CD14-positive monocyte (primary cell): Measurements from ENCODE around the gene ANO2. TPM values are rescaled to one million over a fixed set of nuclear protein-coding genes. Genes with fewer than 3 reads are reported as not detected.

ENCODE experiments used
- DNase-seq, 3 donors: peaks; one replicate each; pipeline ENCODE4 v3.0.0-alpha.2; 2011 to 2022
- H2AFZ ChIP-seq: 2 replicates; pipeline ENCODE4 v1.6.0; 2012; ENCODE audit warnings: mild to moderate bottlenecking, low read depth, low read length, inconsistent platforms; ENCODE audit not compliant: insufficient read depth, poor library complexity, severe bottlenecking
- H3K27ac ChIP-seq, 2 donors: 1 replicate in 1 of 2; 2 replicates in 1 of 2; pipeline ENCODE4 v1.5.1; 2012 to 2013; ENCODE audit warnings: low read length in 2 of 2, control low read depth in 1 of 2, inconsistent platforms in 1 of 2, low read depth in 1 of 2, mild to moderate bottlenecking in 1 of 2
- H3K27me3 ChIP-seq, 2 donors: one replicate each; pipeline versions ENCODE4 v1.6.0 to v1.6.1; 2011 to 2013; ENCODE audit warnings: low read length in 2 of 2; ENCODE audit not compliant: control insufficient read depth in 2 of 2, insufficient read depth in 2 of 2
- H3K36me3 ChIP-seq, 2 donors: replicated peaks in 1 of 2; 1 replicate in 1 of 2; 2 replicates in 1 of 2; pipeline versions ENCODE4 v1.5.1 to v1.6.1; 2012 to 2013; ENCODE audit warnings: low read length in 2 of 2, control low read depth in 1 of 2, inconsistent platforms in 1 of 2, mild to moderate bottlenecking in 1 of 2; ENCODE audit not compliant: insufficient read depth in 2 of 2, control insufficient read depth in 1 of 2
- H3K4me1 ChIP-seq, 2 donors: 1 replicate in 1 of 2; 2 replicates in 1 of 2; pipeline versions ENCODE4 v1.5.1 to v1.6.1; 2012 to 2013; ENCODE audit warnings: low read length in 2 of 2, control low read depth in 1 of 2, inconsistent platforms in 1 of 2, mild to moderate bottlenecking in 1 of 2, moderate library complexity in 1 of 2; ENCODE audit not compliant: insufficient read depth in 2 of 2, control insufficient read depth in 1 of 2
- H3K4me2 ChIP-seq: replicated peaks from 2 replicates; pipeline ENCODE3; 2012; ENCODE audit warnings: low read length, moderate library complexity, mild to moderate bottlenecking; ENCODE audit not compliant: poor library complexity, severe bottlenecking; ENCODE audit errors: extremely low read depth
- H3K4me3 ChIP-seq, 3 experiments: fragments of 200-600 bp in 1 of 3; sonication (generic) in 1 of 3; replicated peaks in 1 of 3; 1 replicate in 2 of 3; 2 replicates in 1 of 3; pipeline ENCODE4 v1.5.1; 2011 to 2013; ENCODE audit warnings: low read length in 3 of 3, mild to moderate bottlenecking in 3 of 3, control low read depth in 2 of 3, low read depth in 2 of 3, inconsistent platforms in 1 of 3, moderate library complexity in 1 of 3
- H3K79me2 ChIP-seq: 2 replicates; pipeline ENCODE4 v1.6.0; 2012; ENCODE audit warnings: mild to moderate bottlenecking, control low read depth, inconsistent platforms, low read length, moderate library complexity; ENCODE audit not compliant: insufficient read depth
- H3K9ac ChIP-seq: 2 replicates; pipeline ENCODE4 v1.6.0; 2017; ENCODE audit warnings: low read length, mild to moderate bottlenecking; ENCODE audit not compliant: insufficient read depth, poor library complexity, severe bottlenecking
- H3K9me3 ChIP-seq, 2 donors: replicated peaks in 1 of 2; 1 replicate in 1 of 2; 2 replicates in 1 of 2; pipeline versions ENCODE4 v1.5.1 to v1.6.1; 2012 to 2013; ENCODE audit warnings: low read length in 2 of 2, control low read depth in 1 of 2; ENCODE audit not compliant: control insufficient read depth in 1 of 2, insufficient read depth in 1 of 2
- H4K20me1 ChIP-seq: 2 replicates; pipeline ENCODE4 v1.6.0; 2012; ENCODE audit warnings: mild to moderate bottlenecking, low read length, control low read depth, moderate library complexity; ENCODE audit not compliant: insufficient read depth
- H3K27ac Mint-ChIP-seq, 7 donors: one replicate each; pipeline ENCODE4 v1.8.0; 2020; ENCODE audit warnings: mild to moderate bottlenecking in 7 of 7, mixed read lengths in 7 of 7, moderate library complexity in 6 of 7, inconsistent platforms in 2 of 7
- H3K27me3 Mint-ChIP-seq, 3 donors: one replicate each; pipeline ENCODE4 v1.8.0; 2021 to 2022; ENCODE audit warnings: low read depth in 3 of 3, mild to moderate bottlenecking in 3 of 3, mixed read lengths in 3 of 3, moderate library complexity in 3 of 3, inconsistent platforms in 1 of 3
- H3K36me3 Mint-ChIP-seq, 2 donors: one replicate each; pipeline ENCODE4 v1.8.0; 2020; ENCODE audit warnings: mixed read lengths in 2 of 2, inconsistent platforms in 1 of 2, mild to moderate bottlenecking in 1 of 2
- H3K4me1 Mint-ChIP-seq: one replicate; pipeline ENCODE4 v1.8.0; 2020; ENCODE audit warnings: mild to moderate bottlenecking, mixed read lengths
- H3K4me3 Mint-ChIP-seq, 2 donors: one replicate each; pipeline ENCODE4 v1.8.0; 2020; ENCODE audit warnings: mild to moderate bottlenecking in 2 of 2, mixed read lengths in 2 of 2, moderate library complexity in 1 of 2
- H3K9me3 Mint-ChIP-seq, 7 donors: one replicate each; pipeline ENCODE4 v1.8.0; 2020 to 2022; ENCODE audit warnings: mixed read lengths in 7 of 7, mild to moderate bottlenecking in 6 of 7, moderate library complexity in 6 of 7, inconsistent platforms in 2 of 7
- WGBS: methylation state at CpG from one replicate; pipeline ENCODE4 v1.1.5; 2013; ENCODE audit warnings: missing lambda C conversion rate; ENCODE audit not compliant: insufficient coverage; 5-methylcytosine and 5-hydroxymethylcytosine counted together
- intact Hi-C, 2 donors: fragments of 100-400 bp; cut with micrococcal nuclease; formaldehyde crosslinking; loops; one replicate each; pipeline versions ENCODE4 v1.15.0 to v1.15.1; 2023
- polyA plus RNA-seq, 3 donors: library from polyadenylated mRNA; depleted of rRNA in 1 of 3; unstranded in 2 of 3; stranded (reverse) in 1 of 3; fragments of 300-500 nt in 2 of 3; fragments of >200 nt in 1 of 3; fragmentation: Illumina TruSeq in 2 of 3; gene quantifications; 1 replicate in 2 of 3; 2 replicates in 1 of 3; pipeline ENCODE4 v1.2.3, GENCODE V29; 2012 to 2021
- TF ChIP-seq, protein P1 (sequence below): fragments of 200-600 bp; IDR thresholded peaks from one replicate; pipeline ENCODE4 v1.8.0; 2022; ENCODE audit warnings: antibody characterized with exemption, mild to moderate bottlenecking

ANO2 gene
- polyA plus RNA-seq, 3 donors: not detected

DNA sequence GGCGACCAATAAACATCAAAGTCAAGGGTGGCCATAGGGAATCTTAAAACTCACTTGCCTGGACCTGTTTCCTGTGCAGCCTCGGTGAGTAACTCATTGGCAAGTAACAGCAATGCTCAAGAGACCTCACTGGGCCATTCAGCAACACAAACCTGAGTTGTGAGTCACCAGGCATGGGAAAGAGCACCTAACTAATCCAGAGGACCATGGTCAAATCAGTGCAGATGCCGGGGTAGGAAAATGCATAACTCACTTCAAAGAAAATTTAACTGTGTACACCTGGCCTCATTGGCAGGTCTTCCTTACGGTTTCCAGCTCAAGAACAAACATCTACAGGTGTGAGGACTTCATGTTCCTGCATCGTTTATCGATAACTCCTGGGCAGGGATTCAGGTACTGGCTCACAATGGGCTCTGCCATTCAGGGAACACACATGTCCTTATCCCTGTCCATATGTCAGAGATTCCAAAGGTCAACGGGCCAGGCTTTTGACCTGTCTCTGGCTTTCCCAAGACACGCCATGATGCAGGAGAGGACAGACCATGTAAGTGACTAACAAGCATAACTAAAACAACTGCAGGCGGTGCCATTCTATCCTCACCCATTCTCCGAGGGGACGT lies 211.8 kb downstream of the ANO2 start:
- Histone ChIP-seq H3K36me3 (no peaks in the 10 kb centered on the region), H3K4me1 (no peaks in the 10 kb centered on the region), H3K9me3 (no peaks in the 10 kb centered on the region), H2AFZ (no peak overlapping the region), H3K79me2 (no peaks in the 10 kb centered on the region), H3K4me2 (no peak overlapping the region), H3K27ac (no peak overlapping the region), H4K20me1 (no peaks in the 10 kb centered on the region), H3K27me3 (no peaks in the 10 kb centered on the region), H3K4me3 (no peak overlapping the region), H3K9ac (no peak overlapping the region)
- Mint-ChIP-seq H3K27me3 (peaks cover 0 to 2% (median 0%) of the 10 kb centered on the region in 3 donors), H3K4me3 (no peak overlapping the region), H3K36me3 (no peaks in the 10 kb centered on the region), H3K4me1 (no peaks in the 10 kb centered on the region), H3K27ac (no peak overlapping the region), H3K9me3 (no peaks in the 10 kb centered on the region)
- TF ChIP-seq, protein P1, sequence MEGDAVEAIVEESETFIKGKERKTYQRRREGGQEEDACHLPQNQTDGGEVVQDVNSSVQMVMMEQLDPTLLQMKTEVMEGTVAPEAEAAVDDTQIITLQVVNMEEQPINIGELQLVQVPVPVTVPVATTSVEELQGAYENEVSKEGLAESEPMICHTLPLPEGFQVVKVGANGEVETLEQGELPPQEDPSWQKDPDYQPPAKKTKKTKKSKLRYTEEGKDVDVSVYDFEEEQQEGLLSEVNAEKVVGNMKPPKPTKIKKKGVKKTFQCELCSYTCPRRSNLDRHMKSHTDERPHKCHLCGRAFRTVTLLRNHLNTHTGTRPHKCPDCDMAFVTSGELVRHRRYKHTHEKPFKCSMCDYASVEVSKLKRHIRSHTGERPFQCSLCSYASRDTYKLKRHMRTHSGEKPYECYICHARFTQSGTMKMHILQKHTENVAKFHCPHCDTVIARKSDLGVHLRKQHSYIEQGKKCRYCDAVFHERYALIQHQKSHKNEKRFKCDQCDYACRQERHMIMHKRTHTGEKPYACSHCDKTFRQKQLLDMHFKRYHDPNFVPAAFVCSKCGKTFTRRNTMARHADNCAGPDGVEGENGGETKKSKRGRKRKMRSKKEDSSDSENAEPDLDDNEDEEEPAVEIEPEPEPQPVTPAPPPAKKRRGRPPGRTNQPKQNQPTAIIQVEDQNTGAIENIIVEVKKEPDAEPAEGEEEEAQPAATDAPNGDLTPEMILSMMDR: no peak
- 91% methylated on average over 9 of the region's 11 CpGs for WGBS
- no peak for DNase-seq
- intact Hi-C loops: no loop called here

DNA sequence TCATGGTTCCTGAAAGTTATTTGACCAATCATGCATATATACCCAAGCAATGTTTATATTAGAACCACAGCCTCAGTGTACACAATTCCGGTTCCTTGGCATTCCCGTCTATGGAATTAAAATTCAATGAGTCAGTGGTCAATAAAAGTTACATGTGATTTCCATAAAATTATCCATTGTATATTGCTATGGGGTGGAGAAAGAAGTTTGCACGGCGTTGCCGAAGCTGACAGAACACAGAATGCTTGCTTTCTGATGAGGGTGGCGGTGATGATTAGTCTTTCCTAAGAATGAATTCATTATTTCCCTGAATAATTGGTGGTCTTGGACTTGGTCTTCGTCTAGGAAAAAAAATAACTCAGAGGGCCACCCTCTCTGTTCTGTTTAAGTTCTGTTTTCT lies 214.1 kb downstream of the ANO2 start:
- Histone ChIP-seq H3K36me3 (no peaks in the 10 kb centered on the region), H3K27me3 (no peaks in the 10 kb centered on the region), H3K9me3 (no peaks in the 10 kb centered on the region), H4K20me1 (no peaks in the 10 kb centered on the region), H3K4me3 (no peak overlapping the region), H3K9ac (no peak overlapping the region), H3K4me2 (no peak overlapping the region), H3K27ac (no peak overlapping the region), H3K4me1 (no peaks in the 10 kb centered on the region), H3K79me2 (no peaks in the 10 kb centered on the region), H2AFZ (no peak overlapping the region)
- no peaks in the 10 kb centered on the region for H3K4me1 Mint-ChIP-seq
- peaks cover 0 to 2% (median 2%) of the 10 kb centered on the region in 3 donors for H3K27me3 Mint-ChIP-seq
- WGBS: no CpG with 5 or more reads among the region's 7 CpGs
- H3K9me3 Mint-ChIP-seq: peaks cover 0 to 1% (median 0%) of the 10 kb centered on the region in 7 donors
- DNase-seq: no peak
- intact Hi-C loops: no loop called here
- H3K36me3 Mint-ChIP-seq: no peaks in the 10 kb centered on the region
- TF ChIP-seq, protein P1: no peak
- no peak overlapping the region for H3K27ac Mint-ChIP-seq
- H3K4me3 Mint-ChIP-seq: no peak overlapping the region
